ENCODE results near the gene SMYD3. TPM values are rescaled to one million over a fixed set of nuclear protein-coding genes. Genes with fewer than 3 reads are reported as not detected.

The SMYD3 gene
- total RNA-seq, 1 experiment from 2014 or later = 17.4 TPM

DNA sequence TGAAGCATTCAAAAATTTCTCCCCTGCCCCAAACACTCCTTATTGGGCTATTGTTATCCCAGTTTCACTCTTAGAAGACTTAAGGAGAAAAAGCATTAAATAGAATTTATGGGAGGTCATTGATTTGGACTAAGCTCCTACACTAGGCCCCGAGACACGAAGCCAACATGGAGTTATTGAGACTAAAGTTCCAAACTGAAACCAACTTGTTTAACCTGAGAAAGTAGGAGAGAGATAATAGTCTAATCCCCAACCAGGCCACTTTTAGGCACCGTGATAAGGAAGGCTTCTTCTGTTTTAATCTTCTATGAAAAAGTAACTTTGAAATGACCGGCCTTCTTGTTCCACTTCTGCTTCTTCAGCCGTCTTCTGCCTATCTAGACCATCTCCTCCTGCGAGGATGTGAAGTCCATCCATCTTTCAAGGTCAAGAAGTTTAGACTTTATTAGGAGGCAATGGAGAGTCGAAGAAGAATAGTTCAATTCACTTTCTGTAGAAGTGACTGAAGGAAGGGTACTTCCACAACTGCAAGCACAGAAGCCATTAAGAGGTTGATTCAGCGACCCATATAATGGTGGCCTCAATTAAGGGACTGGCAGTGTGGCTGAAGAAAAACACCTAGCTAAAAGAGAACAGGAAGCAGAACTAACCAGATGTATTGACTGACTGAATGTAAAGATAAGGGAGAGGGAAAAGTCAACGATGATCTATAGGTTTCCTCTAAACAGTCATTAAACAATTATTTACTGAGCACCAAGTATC lies 428.8 kb downstream of the SMYD3 start:
- no peaks in the 10 kb centered on the region for H3K4me1 ChIP-seq (ENCODE audit: control insufficient read depth, insufficient read depth, low read length)
- in situ Hi-C loops (cut with HindIII; ENCODE audit: low pct_unique_long_range_greater_than_20kb, low sequenced_read_pairs) = no loop called here
- no peaks in the 10 kb centered on the region for H3K9me3 ChIP-seq (ENCODE audit: control insufficient read depth, insufficient read depth, low read depth, low read length)
- no peaks in the 10 kb centered on the region for H3K36me3 ChIP-seq (ENCODE audit: control insufficient read depth, insufficient read depth, low read length)
- no peak for DNase-seq (ENCODE audit: low read depth, low spot score)
- intact Hi-C loops (cut with micrococcal nuclease; ENCODE audit: unreplicated experiment) = no loop called here
- no peak overlapping the region for H3K4me3 ChIP-seq (ENCODE audit: low read depth in 2 of 2, low read length in 2 of 2)
- BruUV-seq (replicated peaks) = no TSS peak
- POLR2A ChIA-PET = no interaction called here
- TF ChIP-seq TCF7L2 (IDR thresholded peaks at IDR 0.05; ENCODE audit: low read depth, low read length) (no peak), REST (IDR thresholded peaks at IDR 0.05; ENCODE audit: insufficient read depth in 1 of 2, low read depth in 2 of 2, low read length in 1 of 2) (no peak), POLR2AphosphoS5 (IDR thresholded peaks at IDR 0.05; ENCODE audit: low read depth, low read length) (no peak), SIN3A (IDR thresholded peaks at IDR 0.05; ENCODE audit: borderline replicate concordance, insufficient read depth, low read depth, low read length) (no peak)
- TF ChIP-seq, protein P1, sequence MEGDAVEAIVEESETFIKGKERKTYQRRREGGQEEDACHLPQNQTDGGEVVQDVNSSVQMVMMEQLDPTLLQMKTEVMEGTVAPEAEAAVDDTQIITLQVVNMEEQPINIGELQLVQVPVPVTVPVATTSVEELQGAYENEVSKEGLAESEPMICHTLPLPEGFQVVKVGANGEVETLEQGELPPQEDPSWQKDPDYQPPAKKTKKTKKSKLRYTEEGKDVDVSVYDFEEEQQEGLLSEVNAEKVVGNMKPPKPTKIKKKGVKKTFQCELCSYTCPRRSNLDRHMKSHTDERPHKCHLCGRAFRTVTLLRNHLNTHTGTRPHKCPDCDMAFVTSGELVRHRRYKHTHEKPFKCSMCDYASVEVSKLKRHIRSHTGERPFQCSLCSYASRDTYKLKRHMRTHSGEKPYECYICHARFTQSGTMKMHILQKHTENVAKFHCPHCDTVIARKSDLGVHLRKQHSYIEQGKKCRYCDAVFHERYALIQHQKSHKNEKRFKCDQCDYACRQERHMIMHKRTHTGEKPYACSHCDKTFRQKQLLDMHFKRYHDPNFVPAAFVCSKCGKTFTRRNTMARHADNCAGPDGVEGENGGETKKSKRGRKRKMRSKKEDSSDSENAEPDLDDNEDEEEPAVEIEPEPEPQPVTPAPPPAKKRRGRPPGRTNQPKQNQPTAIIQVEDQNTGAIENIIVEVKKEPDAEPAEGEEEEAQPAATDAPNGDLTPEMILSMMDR (IDR thresholded peaks at IDR 0.05) = no peak
- no peak for ATAC-seq
- H3K27ac ChIP-seq (ENCODE audit: low read length) = no peak overlapping the region
- CTCF ChIA-PET = interaction anchor here (0.6 kb wide), 1 partner anchor 474 kb away, joined by 3 read pairs; no protein-coding TSS in a partner anchor
- H3K27me3 ChIP-seq (ENCODE audit: control insufficient read depth, insufficient read depth, low read length) = no peaks in the 10 kb centered on the region

GRCh38 chr1:246077476-246077875 lies 429.6 kb downstream of the SMYD3 start:
- no peak overlapping the region for H3K27ac ChIP-seq (ENCODE audit: low read length)
- H3K4me1 ChIP-seq (ENCODE audit: control insufficient read depth, insufficient read depth, low read length) = no peaks in the 10 kb centered on the region
- ChIA-PET POLR2A (no interaction called here), CTCF (no interaction called here)
- in situ Hi-C loops (cut with HindIII; ENCODE audit: low pct_unique_long_range_greater_than_20kb, low sequenced_read_pairs) = no loop called here
- no peaks in the 10 kb centered on the region for H3K36me3 ChIP-seq (ENCODE audit: control insufficient read depth, insufficient read depth, low read length)
- TF ChIP-seq REST (IDR thresholded peaks at IDR 0.05; ENCODE audit: insufficient read depth in 1 of 2, low read depth in 2 of 2, low read length in 1 of 2) = no peak
- TF ChIP-seq SIN3A (IDR thresholded peaks at IDR 0.05; ENCODE audit: borderline replicate concordance, insufficient read depth, low read depth, low read length) = no peak
- TF ChIP-seq TCF7L2 (IDR thresholded peaks at IDR 0.05; ENCODE audit: low read depth, low read length) = no peak
- TF ChIP-seq, protein P1 (IDR thresholded peaks at IDR 0.05) = no peak
- no peak for TF ChIP-seq POLR2AphosphoS5 (IDR thresholded peaks at IDR 0.05; ENCODE audit: low read depth, low read length)
- H3K4me3 ChIP-seq (ENCODE audit: low read depth in 2 of 2, low read length in 2 of 2) = no peak overlapping the region
- no peaks in the 10 kb centered on the region for H3K9me3 ChIP-seq (ENCODE audit: control insufficient read depth, insufficient read depth, low read depth, low read length)
- intact Hi-C loops (cut with micrococcal nuclease; ENCODE audit: unreplicated experiment) = no loop called here
- ATAC-seq = no peak
- BruUV-seq (replicated peaks) = no TSS peak
- H3K27me3 ChIP-seq (ENCODE audit: control insufficient read depth, insufficient read depth, low read length) = no peaks in the 10 kb centered on the region
- DNase-seq (ENCODE audit: low read depth, low spot score) = no peak

All from Panc1 (cell line).